Measurements from ENCODE around the gene POTEF.
"Not testable (repeated sequence)": the region's sequence is repeated elsewhere in the genome, so short reads cannot be mapped to it uniquely, and the experiment has no call there.

- TF ChIP-seq CTCF (IDR thresholded peaks at IDR 0.05; ENCODE audit: poor library complexity, severe bottlenecking); SMC3 (conservative IDR thresholded peaks at IDR 0.05; ENCODE audit: poor library complexity); EZH2 (IDR thresholded peaks at IDR 0.05; ENCODE audit: borderline replicate concordance, insufficient read depth, low read length, poor library complexity, severe bottlenecking); POLR2AphosphoS5 (IDR thresholded peaks at IDR 0.05); REST (IDR thresholded peaks at IDR 0.05; ENCODE audit: borderline replicate concordance); EP300 (conservative IDR thresholded peaks at IDR 0.05; ENCODE audit: poor library complexity, severe bottlenecking): not testable (repeated sequence)
These were observed 75.7 kb downstream of the POTEF start for GRCh38 chr2:130053217-130053911.
